Lower leg skin (tissue), 3 donors: ENCODE data around the gene KCTD7.
"Not testable (repeated sequence)": the region's sequence is repeated elsewhere in the genome, so short reads cannot be mapped to it uniquely, and the experiment has no call there.

Source experiments
- POLR2A ChIP-seq, 2 donors: fragments of 450-650 bp; IDR thresholded peaks; one replicate each; pipeline ENCODE4 v1.6.1; 2016 to 2017; ENCODE audit warnings: antibody characterized with exemption in 2 of 2, mild to moderate bottlenecking in 1 of 2, moderate library complexity in 1 of 2
- TF ChIP-seq, protein P1 (sequence below), 3 donors: fragments of 450-650 bp; IDR thresholded peaks; one replicate each; pipeline ENCODE4 v1.5.1; 2016; ENCODE audit warnings: antibody characterized with exemption in 3 of 3, mild to moderate bottlenecking in 3 of 3, moderate library complexity in 2 of 3

GRCh38 chr7:66673124-66673640 is 44.5 kb downstream of the KCTD7 start:
- TF ChIP-seq, protein P1, sequence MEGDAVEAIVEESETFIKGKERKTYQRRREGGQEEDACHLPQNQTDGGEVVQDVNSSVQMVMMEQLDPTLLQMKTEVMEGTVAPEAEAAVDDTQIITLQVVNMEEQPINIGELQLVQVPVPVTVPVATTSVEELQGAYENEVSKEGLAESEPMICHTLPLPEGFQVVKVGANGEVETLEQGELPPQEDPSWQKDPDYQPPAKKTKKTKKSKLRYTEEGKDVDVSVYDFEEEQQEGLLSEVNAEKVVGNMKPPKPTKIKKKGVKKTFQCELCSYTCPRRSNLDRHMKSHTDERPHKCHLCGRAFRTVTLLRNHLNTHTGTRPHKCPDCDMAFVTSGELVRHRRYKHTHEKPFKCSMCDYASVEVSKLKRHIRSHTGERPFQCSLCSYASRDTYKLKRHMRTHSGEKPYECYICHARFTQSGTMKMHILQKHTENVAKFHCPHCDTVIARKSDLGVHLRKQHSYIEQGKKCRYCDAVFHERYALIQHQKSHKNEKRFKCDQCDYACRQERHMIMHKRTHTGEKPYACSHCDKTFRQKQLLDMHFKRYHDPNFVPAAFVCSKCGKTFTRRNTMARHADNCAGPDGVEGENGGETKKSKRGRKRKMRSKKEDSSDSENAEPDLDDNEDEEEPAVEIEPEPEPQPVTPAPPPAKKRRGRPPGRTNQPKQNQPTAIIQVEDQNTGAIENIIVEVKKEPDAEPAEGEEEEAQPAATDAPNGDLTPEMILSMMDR (IDR thresholded peaks at IDR 0.05), result not testable (repeated sequence)
- TF ChIP-seq POLR2A (IDR thresholded peaks at IDR 0.05), result not testable (repeated sequence)
